Left renal pelvis (tissue), 4 donors: ENCODE results near the gene IGFBP7. TPM values are rescaled to one million over a fixed set of nuclear protein-coding genes. Genes with fewer than 3 reads are reported as not detected.

Source experiments
- DNase-seq, 4 donors: peaks; one replicate each; pipeline ENCODE4 v3.0.0-alpha.2; 2013; ENCODE audit warnings: low read depth in 4 of 4, low spot score in 3 of 4
- polyA plus RNA-seq, 4 donors: library from polyadenylated mRNA; unstranded; fragments of 120-200 nt; gene quantifications; one replicate each; pipeline ENCODE4 v1.2.1, GENCODE V29; 2013; ENCODE audit not compliant: insufficient read length in 4 of 4

IGFBP7 gene, protein sequence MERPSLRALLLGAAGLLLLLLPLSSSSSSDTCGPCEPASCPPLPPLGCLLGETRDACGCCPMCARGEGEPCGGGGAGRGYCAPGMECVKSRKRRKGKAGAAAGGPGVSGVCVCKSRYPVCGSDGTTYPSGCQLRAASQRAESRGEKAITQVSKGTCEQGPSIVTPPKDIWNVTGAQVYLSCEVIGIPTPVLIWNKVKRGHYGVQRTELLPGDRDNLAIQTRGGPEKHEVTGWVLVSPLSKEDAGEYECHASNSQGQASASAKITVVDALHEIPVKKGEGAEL
- 100 to 1,000 TPM; 107 to 755 (median 531) TPM for polyA plus RNA-seq

DNA sequence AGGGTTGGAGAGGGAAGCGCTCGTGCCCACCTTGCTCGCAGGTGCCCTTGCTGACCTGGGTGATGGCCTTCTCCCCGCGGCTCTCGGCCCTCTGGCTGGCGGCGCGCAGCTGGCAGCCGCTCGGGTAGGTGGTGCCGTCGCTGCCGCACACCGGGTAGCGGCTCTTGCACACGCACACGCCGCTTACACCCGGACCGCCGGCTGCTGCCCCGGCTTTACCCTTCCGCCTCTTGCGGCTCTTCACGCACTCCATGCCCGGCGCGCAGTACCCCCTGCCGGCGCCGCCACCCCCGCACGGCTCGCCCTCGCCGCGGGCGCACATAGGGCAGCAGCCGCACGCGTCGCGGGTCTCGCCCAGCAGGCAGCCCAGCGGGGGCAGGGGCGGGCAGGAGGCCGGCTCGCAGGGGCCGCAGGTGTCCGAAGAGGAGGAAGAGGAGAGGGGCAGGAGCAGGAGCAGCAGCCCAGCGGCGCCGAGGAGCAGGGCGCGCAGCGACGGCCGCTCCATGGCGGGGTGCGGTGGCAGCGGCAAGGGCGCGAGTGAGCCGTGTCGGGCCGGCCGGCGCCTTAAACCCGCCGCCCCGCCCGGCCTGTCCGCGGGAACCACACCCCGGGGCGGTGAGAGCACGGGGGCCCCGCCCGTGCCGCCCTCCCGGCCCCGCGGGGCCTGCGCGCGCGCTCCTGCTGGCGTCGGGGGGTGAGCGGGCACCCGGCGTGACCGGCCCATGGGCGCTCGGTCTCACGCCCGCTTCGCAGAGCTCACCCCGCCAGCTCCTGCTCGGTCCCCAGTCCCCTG lies at the start of gene IGFBP7:
Gene IGFBP7 (minus strand): TSS at position 539 of the 793 bp plus-strand sequence. CDS start 34 bp downstream, at position 505.
- DNase-seq, result no peak

DNA sequence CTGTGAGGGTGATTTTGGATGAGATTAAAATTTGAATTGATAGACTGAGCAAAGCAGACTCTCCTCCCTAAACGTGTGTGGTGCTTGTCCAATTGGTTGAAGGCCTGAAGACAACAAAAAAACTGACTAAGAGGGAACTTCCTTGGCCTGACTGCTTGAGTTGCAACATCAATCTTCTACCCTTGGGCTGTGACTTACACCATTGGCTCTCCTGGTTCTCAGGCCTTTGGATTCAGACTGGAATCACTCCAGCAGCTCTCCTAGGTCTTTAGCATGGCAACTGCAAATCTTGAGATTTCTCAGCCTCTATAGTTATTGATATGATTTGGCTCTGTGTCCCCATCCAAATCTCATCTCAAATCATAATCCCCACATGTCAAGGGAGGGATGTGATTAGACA lies 49.7 kb upstream of the IGFBP7 start:
- no peak for DNase-seq

DNA sequence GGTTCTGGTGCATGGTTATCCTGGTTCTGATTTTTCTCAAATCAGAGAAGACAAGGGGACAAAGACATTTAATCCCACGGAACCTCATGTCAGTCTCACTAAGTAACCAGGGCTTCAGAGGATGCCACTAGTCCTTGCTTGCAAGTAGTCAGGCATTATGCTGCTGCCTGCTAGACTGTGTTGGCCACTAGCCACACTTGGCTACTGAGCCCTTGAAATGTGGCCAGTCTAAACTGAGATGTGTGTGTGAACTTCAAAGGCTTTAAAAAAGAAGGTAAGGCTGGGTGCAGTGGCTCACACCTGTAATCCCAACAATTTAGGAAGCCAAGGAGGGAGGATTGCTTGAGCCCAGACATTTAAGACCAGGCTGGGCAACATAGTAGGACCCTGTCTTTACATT lies 48.6 kb upstream of the IGFBP7 start:
- no peak for DNase-seq

DNA sequence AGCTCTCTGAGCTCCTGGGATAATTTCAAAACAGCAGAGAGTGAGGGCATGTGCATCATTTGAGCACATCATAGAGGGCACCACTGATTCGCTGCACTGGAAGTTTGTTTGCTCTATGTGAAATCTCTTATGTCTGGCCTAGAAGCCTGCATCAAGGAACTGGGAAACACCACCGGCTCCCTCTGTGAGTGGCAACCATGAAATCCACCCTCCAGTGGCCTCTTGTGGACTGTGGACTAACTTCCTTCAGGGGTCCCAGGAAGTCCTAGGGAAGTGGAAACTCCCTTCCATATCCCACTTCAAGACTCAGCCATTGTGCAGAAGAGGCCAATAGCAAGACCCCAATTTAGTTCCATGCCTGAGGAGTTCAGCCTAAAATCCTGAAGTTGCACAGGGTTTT lies 48.0 kb upstream of the IGFBP7 start:
- no peak for DNase-seq

DNA sequence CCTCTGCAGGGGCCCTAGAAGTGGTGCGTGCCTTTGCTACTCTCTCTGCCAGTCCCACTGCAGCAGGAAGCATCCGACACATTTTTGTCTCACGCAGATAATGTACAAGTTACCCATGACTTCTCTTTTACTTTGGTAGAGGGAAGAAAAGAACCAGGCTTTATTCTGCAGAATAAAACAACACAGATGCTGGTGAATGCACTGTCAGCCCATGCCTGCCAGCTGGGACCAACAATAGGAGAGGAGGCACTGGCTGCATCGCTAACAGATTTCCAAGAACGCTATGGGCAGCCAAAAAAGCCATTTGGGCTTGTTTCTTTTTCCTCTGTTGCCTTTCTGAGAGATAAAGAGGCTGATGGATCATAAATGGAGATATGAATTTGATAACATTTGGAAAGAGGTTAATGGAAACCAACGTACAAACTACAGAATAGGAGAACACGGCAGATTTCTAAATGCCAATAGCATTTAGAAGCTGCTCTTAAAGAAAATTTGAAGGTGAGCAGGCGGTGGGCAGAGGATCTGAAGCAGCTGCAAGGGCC lies 47.5 kb upstream of the IGFBP7 start:
- DNase-seq, result no peak

DNA sequence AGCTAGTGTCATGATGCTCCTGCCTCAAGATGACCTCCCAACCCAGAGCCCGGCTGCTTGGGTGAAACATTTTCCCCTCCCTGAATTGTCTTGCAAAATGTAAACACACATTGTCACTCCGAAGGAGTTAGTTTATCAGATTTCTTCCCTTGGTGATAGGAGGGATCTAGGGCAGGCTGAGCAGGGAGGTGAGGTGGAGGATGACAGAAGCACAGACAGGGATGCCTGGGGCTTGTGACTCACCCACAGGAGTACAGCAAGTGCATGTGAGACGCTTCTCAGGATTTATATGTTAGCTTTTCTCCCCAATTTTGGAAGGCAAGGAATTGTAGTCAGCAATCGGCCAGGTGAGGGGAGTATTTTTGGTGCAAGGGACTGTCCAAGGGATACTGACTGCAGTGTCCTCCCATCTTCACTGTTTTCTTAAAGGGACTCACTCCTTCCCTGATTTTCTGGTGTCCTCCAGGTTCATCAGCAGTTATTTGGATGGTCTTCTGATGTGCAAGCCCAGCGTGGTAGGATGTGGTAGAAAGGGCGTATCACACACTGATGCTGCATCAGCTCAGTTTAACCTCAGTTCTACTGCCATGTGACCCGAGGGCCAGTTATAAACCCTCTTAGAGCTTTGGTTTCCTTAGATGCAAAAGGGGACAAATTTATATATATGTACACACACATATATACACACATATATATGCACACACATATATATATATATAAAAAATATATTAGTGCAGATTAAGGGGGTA lies 46.2 kb upstream of the IGFBP7 start:
- no peak for DNase-seq

DNA sequence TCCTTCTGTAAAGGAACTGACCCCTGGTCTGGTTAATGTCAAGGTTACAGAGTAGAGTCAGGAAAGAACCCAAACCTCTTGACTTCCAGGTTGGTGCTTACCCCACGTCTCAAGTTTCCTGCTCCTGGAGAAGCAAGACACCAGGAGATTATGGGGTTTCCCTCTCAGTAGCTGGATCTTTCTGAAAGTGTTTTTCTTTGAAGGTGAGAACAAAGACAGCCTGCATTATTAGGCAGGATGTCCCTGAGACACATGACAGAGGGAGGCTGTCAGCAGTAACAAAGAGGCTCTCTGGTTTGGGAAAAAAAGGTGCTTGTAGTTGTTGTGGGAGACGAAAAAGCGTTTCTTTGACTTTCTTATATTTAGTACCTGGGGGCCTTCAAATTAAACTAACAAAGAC lies 44.7 kb upstream of the IGFBP7 start:
- no peak for DNase-seq

DNA sequence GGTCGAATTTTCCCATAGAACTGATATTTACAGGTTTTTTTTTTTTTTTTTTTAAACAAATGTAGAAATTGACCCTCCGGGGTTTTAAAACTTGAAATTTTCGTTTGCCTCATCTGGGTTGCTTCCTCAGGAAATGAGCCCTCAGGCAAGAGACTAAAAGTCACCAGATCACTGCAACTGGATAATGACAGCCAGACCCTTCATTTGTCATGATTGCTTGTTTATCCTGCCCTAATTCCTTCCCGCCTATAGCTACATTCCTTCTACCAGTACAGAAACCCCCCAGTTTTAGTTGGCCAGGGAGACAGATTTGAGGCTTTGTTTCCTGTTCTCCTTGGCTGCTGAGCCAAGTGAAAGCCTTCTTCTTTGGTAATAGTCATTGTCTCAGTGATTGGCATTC lies 44.0 kb upstream of the IGFBP7 start:
- DNase-seq, result no peak

DNA sequence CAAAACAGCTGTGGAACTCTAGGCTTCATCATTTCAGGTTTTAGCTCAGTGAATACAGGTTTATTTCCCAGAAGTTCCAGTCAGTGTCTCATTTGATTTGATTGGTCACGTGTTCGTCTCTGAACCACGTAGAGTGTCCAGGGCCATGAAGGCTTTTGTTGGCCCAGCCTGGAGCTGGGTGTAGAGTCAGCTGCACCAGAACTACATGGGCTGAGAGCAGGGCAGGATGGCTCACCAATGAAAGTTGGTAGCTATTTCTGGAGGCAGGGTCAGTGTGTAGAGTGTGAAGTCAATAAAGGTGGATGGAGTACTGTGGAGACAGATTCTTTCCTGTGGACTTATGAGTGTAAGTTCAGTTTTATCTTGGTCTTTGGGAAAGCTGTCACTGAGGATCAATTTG lies 43.0 kb upstream of the IGFBP7 start:
- no peak for DNase-seq

DNA sequence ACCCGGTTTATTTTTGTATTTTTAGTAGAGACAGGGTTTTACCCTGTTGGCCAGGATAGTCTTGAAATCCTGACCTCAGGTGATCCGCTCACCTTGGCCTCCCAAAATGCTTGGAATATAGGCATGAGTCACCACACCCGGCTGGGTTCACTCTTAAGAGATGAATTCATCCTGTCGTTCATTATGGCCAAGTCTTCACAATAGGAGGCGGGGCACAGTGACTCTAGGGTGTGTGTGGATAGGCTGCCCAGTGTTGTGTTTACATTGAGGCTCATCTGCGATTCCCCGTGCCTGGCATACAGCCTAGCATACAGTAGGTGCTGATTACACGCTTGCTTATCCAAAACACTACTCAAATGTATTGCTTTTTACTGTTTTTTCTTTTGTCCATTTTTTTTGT lies 41.3 kb upstream of the IGFBP7 start:
- DNase-seq, result no peak

DNA sequence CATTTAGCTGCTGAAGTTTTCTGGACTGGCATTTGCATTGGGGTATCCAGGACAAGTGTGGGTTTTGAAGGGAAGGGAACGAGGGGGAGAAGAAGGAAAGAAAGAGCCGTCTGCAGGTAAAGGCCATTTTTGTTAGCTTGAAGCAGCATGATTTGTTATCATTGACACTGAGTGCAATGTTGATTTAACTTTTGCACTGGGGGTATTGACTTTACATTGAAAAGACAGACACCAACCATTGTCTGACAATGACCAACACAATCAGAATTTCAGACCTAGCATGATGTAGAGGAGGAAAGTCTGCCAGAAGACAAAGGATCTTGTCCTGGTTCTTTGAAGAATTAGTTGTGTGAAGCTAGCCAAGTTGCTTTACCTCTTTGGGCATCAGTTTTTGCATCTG lies 39.6 kb upstream of the IGFBP7 start:
- DNase-seq, result no peak

DNA sequence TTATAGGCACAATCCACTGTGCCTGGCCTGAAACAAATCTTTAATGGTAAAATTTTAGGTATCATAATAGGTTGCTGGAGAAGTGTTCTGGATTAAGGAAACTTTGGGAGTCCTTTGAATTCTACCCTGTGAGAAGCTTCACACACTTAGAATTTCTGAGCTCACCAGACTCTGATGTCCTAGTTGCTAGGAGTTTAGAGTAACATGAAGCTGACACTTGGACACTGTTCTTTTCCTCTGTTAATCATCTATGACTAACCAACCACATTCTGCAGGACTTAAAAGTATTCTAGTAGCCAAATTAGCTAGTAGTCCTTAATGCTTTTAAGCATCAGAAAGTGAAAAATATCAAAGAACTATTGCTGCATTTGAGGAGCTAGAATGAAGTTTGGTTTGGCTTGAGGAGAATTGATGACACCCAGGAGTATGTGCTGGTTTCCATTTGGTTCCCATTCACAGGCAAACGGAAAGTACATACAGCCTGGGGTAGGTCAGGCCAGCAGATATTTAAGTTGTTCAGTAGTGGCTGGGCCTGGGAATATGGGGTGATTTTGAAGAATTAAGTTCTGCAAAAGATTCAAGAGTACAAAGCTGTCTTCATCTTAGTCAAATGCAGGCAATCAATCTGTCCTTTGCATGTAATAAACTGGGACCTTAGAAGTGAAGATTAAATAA lies 38.8 kb upstream of the IGFBP7 start:
- no peak for DNase-seq

DNA sequence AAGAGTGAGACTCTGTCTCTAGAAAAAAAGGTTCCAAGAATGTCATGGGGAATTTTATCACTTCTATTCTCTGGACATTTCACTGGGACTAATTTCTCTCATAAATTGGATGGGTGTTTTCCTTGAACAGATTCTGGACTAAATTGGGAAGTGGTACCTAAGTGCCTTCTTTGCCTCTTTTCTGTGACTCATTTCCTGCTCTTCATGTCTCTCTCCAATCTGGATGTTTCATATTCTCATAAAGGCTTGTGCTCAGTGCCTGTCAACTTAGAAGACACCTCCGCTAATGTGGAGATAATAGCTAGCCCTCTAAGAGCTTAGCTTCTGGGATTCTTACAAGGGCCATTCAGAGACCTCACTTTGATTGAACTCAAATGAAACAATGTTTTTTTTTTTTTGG lies 38.0 kb upstream of the IGFBP7 start:
- no peak for DNase-seq

DNA sequence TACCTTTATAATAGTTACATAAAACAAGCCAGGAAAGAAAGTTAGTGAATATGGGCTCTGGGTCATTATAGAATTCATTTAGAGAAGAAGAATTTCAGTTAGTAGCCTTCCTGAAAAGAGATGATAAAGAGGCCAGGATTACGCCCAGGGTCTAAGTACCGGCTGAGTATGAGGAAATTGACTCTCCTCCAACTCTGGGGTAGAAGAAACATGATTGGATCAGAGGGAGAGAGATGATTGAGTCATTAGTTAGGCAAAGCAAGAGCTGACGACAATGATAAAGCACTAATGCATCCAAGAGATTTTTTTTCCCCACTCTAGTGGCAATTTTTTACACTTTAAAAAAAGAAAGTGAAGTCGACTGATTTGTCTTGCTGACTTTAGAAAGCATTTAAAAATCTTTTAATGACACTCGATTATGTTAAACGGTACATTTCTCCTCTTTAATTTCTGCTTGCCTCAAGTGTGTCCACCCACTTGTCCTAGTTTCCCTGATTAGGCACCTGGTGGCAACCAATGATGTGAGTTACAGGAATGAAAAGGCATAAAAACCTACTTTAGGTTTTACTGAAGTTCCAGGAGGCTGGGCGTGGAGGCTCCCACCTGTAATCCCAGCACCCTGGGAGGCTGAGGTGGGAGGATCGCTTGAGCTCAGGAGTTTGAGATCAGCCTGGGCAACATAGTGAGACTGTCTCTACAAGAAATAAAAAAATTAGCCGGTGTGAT lies 37.3 kb upstream of the IGFBP7 start:
- DNase-seq, result no peak

DNA sequence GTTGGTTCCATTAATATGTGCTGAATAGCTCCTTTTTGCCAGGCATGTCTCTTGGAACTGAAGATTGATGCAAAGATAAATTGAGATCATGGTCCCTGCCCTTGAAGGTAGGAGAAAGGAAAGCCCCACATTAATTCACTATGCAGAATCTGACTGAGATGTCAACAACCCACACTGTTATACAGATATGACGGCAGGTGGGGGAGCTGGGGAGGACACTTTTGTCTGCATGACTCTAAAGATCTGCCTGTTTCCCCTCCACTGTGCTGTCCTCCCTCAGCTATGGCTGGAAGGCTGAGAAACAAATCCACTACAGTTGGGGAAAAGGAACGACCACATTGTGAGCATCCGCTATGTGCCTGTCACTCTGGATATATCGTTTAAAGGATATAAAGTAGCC lies 36.3 kb upstream of the IGFBP7 start:
- DNase-seq, result no peak

DNA sequence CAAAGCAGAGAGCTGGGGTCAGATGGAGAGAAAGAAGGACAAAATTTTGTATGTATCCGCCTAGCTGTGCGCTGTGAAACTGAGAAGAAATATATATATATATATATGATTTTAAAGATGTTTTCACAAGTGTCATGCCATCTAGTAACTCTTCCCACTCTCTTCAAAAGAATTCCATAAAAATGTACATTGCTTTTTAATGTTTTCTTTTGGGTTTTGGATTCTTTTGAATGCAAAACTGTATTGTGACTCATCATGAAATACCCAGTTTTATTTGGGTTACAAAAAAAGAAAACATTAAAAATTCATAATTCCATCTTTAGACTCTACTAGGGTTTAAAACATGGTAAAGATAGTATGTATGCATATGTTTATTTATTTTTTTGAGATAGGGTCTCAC lies 34.3 kb upstream of the IGFBP7 start:
- no peak for DNase-seq

DNA sequence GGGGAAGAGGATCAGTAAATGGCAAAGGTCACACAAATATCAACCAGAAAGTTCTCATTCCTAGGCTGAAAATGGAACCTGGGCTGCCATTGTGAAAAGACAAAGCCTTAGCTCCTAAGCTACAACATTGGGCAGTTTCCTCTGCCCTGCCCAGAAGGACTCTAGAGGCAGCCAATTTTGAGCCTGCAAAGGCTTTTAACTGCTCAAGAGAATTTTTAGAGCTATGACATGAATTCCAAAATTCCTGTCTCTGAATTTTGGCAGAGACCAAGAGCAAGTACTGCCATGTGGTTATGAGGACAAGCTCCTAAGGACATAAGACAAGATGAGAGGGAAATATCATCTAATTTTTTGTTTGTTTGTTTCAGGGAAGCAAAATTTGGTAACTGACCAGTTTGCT lies 29.6 kb upstream of the IGFBP7 start:
- no peak for DNase-seq

DNA sequence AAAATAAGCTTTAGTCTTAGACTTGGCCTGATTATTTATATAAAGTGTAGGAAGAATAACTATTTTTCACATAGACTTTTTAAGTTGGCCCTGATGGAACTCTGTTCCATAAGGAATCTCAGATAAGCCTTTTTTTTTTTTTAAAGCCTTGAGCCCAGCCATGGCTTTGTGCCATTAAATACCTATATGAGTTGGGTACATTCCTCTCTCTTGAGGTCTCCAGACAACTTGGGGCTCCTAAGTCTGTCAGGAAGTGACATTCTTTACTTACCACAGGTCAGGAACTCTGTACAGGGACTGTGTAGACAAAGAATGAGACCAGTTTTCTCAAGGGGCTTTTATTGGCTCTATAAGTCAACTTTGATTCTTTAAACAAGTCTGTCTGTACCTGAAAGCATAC lies 27.1 kb upstream of the IGFBP7 start:
- no peak for DNase-seq

DNA sequence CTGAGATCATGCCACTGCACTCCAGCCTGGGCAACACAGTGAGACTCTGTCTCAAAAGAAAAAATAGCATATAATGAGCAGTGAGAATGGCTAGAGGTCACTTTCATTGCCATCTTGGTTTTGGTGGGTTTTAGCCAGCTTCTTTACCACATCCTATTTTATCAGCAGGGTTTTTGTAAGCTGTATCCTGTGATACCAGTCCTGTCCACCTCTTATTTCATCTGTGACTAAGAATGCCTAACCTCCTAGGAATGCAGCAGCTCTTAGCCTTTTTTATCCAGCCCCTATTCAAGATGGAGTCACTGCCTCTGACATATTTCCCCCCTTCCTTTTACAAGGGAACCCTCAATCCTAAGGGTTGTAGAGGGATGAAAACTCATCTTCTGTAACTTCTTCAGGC lies 26.1 kb upstream of the IGFBP7 start:
- DNase-seq, result no peak

DNA sequence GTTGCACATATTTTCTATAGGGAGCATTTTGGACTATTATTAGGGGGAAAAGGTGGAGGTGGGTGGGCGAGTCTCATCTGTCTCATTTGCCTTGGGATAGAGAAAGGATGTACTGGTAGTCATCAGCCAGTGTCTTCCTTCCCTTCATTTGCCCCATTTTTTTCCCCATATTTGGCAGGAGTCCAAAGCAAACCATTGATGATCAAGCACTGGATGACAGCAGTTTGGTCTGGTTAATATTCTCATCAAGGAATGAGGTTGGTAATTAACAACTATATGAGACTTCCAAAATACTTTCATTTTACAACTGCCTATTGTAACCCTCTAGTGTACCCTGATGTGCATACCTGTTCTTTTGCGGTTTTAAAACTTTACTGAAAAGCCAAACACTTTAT lies 22.6 kb upstream of the IGFBP7 start:
- DNase-seq, result no peak
